GM23338 (cell line): ENCODE measurements around the gene SACS. TPM values are rescaled to one million over a fixed set of nuclear protein-coding genes. Genes with fewer than 3 reads are reported as not detected.

Source experiments
- ATAC-seq: fragments of 200-7000 bp; cut with Tn5 transposase; 3 replicates; pipeline ENCODE4 v1.9.1; 2020
- DNase-seq: peaks from one replicate; pipeline ENCODE4 v3.0.0-alpha.2; 2015; ENCODE audit warnings: low spot score
- H2AFZ ChIP-seq: fragments of 200-600 bp; sonication (generic); 2 replicates; pipeline ENCODE4 v1.8.0; 2016; ENCODE audit warnings: antibody characterized with exemption, mild to moderate bottlenecking, moderate library complexity
- H3F3A ChIP-seq: fragments of 200-600 bp; sonication (generic); replicated peaks from 2 replicates; pipeline ENCODE4 v1.8.0; 2017; ENCODE audit warnings: antibody characterized with exemption, mixed run types, low read depth
- H3K27ac ChIP-seq: fragments of 200-600 bp; sonication (generic); 2 replicates; pipeline ENCODE4 v1.6.1; 2016; ENCODE audit warnings: low read depth
- H3K27me3 ChIP-seq: fragments of 200-600 bp; sonication (generic); 2 replicates; pipeline ENCODE4 v1.8.0; 2016; ENCODE audit warnings: mild to moderate bottlenecking, mixed run types, moderate library complexity; ENCODE audit not compliant: insufficient read depth
- H3K36me3 ChIP-seq: fragments of 200-600 bp; sonication (generic); 2 replicates; pipeline ENCODE4 v1.8.0; 2016; ENCODE audit warnings: mild to moderate bottlenecking; ENCODE audit not compliant: insufficient read depth
- H3K4me1 ChIP-seq: fragments of 200-600 bp; sonication (generic); 2 replicates; pipeline ENCODE4 v1.8.0; 2016; ENCODE audit warnings: mild to moderate bottlenecking, moderate library complexity; ENCODE audit not compliant: insufficient read depth
- H3K4me2 ChIP-seq: fragments of 200-600 bp; sonication (generic); 2 replicates; pipeline ENCODE4 v1.7.1; 2017; ENCODE audit warnings: mixed run types
- H3K4me3 ChIP-seq: fragments of 200-600 bp; sonication (generic); 2 replicates; pipeline ENCODE4 v1.6.1; 2016; ENCODE audit warnings: mixed run types
- H3K79me2 ChIP-seq: fragments of 200-600 bp; sonication (generic); replicated peaks from 2 replicates; pipeline ENCODE4 v1.8.0; 2017; ENCODE audit warnings: mild to moderate bottlenecking; ENCODE audit not compliant: insufficient read depth
- H3K9me2 ChIP-seq: fragments of 200-600 bp; sonication (generic); 2 replicates; pipeline ENCODE4 v1.8.0; 2017; ENCODE audit not compliant: insufficient read depth
- H4K20me1 ChIP-seq: fragments of 200-600 bp; sonication (generic); replicated peaks from 2 replicates; pipeline ENCODE4 v1.8.0; 2017; ENCODE audit warnings: mild to moderate bottlenecking; ENCODE audit not compliant: insufficient read depth
- H3K27ac Mint-ChIP-seq: 2 replicates; pipeline ENCODE4 v1.8.0; 2020; ENCODE audit warnings: inconsistent platforms, mild to moderate bottlenecking, moderate library complexity, mixed read lengths
- H3K27me3 Mint-ChIP-seq: 3 replicates; pipeline ENCODE4 v1.8.0; 2022; ENCODE audit warnings: low read depth, mild to moderate bottlenecking, moderate library complexity, mixed read lengths, inconsistent platforms; ENCODE audit not compliant: insufficient read depth, poor library complexity
- H3K36me3 Mint-ChIP-seq: 3 replicates; pipeline ENCODE4 v1.8.0; 2021; ENCODE audit warnings: low read depth, mild to moderate bottlenecking, inconsistent platforms, moderate library complexity, mixed read lengths
- H3K4me1 Mint-ChIP-seq: 3 replicates; pipeline ENCODE4 v1.8.0; 2020; ENCODE audit warnings: mild to moderate bottlenecking, inconsistent platforms, mixed read lengths
- H3K4me3 Mint-ChIP-seq: 3 replicates; pipeline ENCODE4 v1.8.0; 2021; ENCODE audit warnings: moderate library complexity, mild to moderate bottlenecking, inconsistent platforms, mixed read lengths
- H3K9me3 Mint-ChIP-seq: 3 replicates; pipeline ENCODE4 v1.8.0; 2020; ENCODE audit warnings: moderate library complexity, mild to moderate bottlenecking, inconsistent platforms, mixed read lengths
- CREB1 ChIP-seq: fragments of 250-450 bp; sonication (Bioruptor Pico); IDR thresholded peaks from 2 replicates; pipeline ENCODE4 v1.5.0; 2020; ENCODE audit warnings: low read depth, mild to moderate bottlenecking, moderate library complexity
- EZH2phosphoT487 ChIP-seq: fragments of 200-600 bp; sonication (generic); IDR thresholded peaks from one replicate; pipeline ENCODE4 v1.8.1; 2018; ENCODE audit warnings: antibody characterized with exemption; ENCODE audit not compliant: unreplicated experiment
- NANOG ChIP-seq: IDR thresholded peaks from 2 replicates; pipeline ENCODE4 v1.6.1; 2016; ENCODE audit warnings: antibody characterized with exemption, borderline replicate concordance
- POLR2AphosphoS5 ChIP-seq: IDR thresholded peaks from 2 replicates; pipeline ENCODE4 v1.6.1; 2016; ENCODE audit warnings: antibody characterized with exemption, low read depth
- STAT1 ChIP-seq: IDR thresholded peaks from one replicate; pipeline ENCODE4 v1.6.1; 2016; ENCODE audit warnings: antibody characterized with exemption; ENCODE audit not compliant: unreplicated experiment
- ZNF114 ChIP-seq: fragments of 250-450 bp; sonication (Bioruptor Pico); IDR thresholded peaks from 2 replicates; pipeline ENCODE4 v1.5.0; 2020; ENCODE audit warnings: mild to moderate bottlenecking, moderate library complexity
- polyA plus RNA-seq: library from polyadenylated mRNA; unstranded; fragments of >200 nt; fragmentation: Nextera tagmentation; extraction: Ambion mirVana; gene quantifications from 2 replicates; pipeline ENCODE4 v1.2.1, GENCODE V29; 2016
- total RNA-seq: library from RNA; depleted of rRNA; stranded (reverse); fragments of >200 nt; shearing (Covaris generic); gene quantifications from 2 replicates; pipeline ENCODE4 v1.2.3, GENCODE V29; 2014
- TF ChIP-seq, protein P1 (sequence below): IDR thresholded peaks from one replicate; pipeline ENCODE4 v1.6.1; 2018; ENCODE audit warnings: antibody characterized with exemption; ENCODE audit not compliant: unreplicated experiment
- TF ChIP-seq, protein P2 (sequence below): fragments of 250-450 bp; sonication (Bioruptor Pico); IDR thresholded peaks from 2 replicates; pipeline ENCODE4 v1.5.0; 2020; ENCODE audit warnings: mild to moderate bottlenecking, moderate library complexity

The SACS gene
- total and polyA plus RNA-seq, 2 experiments from 2014 or later, result 13.8 to 58.7 TPM

DNA sequence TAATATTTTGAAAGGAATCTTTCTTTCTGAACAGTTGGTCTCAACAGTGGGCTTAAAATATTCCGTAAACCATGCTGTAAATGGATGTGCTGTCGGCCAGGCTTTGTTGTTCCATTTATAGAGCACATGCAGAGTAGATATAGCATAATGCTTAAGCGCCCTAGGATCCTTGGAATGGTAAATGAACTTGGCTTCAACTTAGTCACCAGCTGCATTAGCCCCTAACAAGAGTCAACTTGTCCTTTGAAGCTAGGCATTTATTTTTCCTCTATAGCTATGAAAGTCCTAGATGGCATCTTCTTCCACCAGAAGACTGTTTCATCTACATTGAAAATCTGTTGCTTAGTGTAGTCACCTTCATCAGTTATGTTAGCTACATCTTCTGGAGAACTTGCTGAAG is 47.6 kb downstream of the SACS start (continued):
- TF ChIP-seq, protein P1, sequence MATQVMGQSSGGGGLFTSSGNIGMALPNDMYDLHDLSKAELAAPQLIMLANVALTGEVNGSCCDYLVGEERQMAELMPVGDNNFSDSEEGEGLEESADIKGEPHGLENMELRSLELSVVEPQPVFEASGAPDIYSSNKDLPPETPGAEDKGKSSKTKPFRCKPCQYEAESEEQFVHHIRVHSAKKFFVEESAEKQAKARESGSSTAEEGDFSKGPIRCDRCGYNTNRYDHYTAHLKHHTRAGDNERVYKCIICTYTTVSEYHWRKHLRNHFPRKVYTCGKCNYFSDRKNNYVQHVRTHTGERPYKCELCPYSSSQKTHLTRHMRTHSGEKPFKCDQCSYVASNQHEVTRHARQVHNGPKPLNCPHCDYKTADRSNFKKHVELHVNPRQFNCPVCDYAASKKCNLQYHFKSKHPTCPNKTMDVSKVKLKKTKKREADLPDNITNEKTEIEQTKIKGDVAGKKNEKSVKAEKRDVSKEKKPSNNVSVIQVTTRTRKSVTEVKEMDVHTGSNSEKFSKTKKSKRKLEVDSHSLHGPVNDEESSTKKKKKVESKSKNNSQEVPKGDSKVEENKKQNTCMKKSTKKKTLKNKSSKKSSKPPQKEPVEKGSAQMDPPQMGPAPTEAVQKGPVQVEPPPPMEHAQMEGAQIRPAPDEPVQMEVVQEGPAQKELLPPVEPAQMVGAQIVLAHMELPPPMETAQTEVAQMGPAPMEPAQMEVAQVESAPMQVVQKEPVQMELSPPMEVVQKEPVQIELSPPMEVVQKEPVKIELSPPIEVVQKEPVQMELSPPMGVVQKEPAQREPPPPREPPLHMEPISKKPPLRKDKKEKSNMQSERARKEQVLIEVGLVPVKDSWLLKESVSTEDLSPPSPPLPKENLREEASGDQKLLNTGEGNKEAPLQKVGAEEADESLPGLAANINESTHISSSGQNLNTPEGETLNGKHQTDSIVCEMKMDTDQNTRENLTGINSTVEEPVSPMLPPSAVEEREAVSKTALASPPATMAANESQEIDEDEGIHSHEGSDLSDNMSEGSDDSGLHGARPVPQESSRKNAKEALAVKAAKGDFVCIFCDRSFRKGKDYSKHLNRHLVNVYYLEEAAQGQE, result no peak
- TF ChIP-seq NANOG, result no peak
- TF ChIP-seq EZH2phosphoT487, result no peak
- no peak for TF ChIP-seq CREB1 (CRISPR knock-in tag)

DNA sequence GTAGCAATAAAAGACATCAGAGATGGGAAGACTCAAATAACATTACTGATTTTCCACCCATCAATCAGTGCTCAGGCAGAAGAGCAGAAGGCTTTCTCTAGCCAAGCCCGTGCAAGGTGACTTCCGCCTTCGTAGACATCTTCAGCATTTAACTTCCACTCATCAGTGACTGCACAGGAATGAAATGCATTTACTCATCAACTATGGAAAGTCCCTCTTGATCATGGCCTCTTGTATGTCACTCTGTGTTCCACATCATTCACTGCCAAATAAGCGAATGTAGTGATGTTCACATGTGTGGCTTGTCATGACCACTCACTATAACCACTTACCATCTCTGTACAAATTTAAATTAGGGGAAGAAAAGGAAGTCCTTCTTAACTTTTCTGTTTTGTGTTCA is 49.4 kb downstream of the SACS start:
- Histone ChIP-seq H3K79me2 (no peaks in the 10 kb centered on the region), H3F3A (no peaks in the 10 kb centered on the region), H3K36me3 (no peaks in the 10 kb centered on the region), H3K4me3 (no peak overlapping the region), H3K4me2 (no peak overlapping the region), H3K4me1 (peaks cover 11% of the 10 kb centered on the region), H2AFZ (no peak overlapping the region), H3K27me3 (no peaks in the 10 kb centered on the region), H3K9me2 (peaks cover 17% of the 10 kb centered on the region; the same call in 1 of the 2 replicates), H4K20me1 (no peaks in the 10 kb centered on the region), H3K27ac (no peak overlapping the region)
- H3K36me3 Mint-ChIP-seq, result no peaks in the 10 kb centered on the region; the same call in 2 of the 3 replicates
- H3K4me1 Mint-ChIP-seq, result peaks cover 12% of the 10 kb centered on the region
- H3K9me3 Mint-ChIP-seq, result no peaks in the 10 kb centered on the region
- no peak overlapping the region for H3K4me3 Mint-ChIP-seq
- no peak for ATAC-seq
- H3K27me3 Mint-ChIP-seq, result no peaks in the 10 kb centered on the region
- TF ChIP-seq, protein P2, sequence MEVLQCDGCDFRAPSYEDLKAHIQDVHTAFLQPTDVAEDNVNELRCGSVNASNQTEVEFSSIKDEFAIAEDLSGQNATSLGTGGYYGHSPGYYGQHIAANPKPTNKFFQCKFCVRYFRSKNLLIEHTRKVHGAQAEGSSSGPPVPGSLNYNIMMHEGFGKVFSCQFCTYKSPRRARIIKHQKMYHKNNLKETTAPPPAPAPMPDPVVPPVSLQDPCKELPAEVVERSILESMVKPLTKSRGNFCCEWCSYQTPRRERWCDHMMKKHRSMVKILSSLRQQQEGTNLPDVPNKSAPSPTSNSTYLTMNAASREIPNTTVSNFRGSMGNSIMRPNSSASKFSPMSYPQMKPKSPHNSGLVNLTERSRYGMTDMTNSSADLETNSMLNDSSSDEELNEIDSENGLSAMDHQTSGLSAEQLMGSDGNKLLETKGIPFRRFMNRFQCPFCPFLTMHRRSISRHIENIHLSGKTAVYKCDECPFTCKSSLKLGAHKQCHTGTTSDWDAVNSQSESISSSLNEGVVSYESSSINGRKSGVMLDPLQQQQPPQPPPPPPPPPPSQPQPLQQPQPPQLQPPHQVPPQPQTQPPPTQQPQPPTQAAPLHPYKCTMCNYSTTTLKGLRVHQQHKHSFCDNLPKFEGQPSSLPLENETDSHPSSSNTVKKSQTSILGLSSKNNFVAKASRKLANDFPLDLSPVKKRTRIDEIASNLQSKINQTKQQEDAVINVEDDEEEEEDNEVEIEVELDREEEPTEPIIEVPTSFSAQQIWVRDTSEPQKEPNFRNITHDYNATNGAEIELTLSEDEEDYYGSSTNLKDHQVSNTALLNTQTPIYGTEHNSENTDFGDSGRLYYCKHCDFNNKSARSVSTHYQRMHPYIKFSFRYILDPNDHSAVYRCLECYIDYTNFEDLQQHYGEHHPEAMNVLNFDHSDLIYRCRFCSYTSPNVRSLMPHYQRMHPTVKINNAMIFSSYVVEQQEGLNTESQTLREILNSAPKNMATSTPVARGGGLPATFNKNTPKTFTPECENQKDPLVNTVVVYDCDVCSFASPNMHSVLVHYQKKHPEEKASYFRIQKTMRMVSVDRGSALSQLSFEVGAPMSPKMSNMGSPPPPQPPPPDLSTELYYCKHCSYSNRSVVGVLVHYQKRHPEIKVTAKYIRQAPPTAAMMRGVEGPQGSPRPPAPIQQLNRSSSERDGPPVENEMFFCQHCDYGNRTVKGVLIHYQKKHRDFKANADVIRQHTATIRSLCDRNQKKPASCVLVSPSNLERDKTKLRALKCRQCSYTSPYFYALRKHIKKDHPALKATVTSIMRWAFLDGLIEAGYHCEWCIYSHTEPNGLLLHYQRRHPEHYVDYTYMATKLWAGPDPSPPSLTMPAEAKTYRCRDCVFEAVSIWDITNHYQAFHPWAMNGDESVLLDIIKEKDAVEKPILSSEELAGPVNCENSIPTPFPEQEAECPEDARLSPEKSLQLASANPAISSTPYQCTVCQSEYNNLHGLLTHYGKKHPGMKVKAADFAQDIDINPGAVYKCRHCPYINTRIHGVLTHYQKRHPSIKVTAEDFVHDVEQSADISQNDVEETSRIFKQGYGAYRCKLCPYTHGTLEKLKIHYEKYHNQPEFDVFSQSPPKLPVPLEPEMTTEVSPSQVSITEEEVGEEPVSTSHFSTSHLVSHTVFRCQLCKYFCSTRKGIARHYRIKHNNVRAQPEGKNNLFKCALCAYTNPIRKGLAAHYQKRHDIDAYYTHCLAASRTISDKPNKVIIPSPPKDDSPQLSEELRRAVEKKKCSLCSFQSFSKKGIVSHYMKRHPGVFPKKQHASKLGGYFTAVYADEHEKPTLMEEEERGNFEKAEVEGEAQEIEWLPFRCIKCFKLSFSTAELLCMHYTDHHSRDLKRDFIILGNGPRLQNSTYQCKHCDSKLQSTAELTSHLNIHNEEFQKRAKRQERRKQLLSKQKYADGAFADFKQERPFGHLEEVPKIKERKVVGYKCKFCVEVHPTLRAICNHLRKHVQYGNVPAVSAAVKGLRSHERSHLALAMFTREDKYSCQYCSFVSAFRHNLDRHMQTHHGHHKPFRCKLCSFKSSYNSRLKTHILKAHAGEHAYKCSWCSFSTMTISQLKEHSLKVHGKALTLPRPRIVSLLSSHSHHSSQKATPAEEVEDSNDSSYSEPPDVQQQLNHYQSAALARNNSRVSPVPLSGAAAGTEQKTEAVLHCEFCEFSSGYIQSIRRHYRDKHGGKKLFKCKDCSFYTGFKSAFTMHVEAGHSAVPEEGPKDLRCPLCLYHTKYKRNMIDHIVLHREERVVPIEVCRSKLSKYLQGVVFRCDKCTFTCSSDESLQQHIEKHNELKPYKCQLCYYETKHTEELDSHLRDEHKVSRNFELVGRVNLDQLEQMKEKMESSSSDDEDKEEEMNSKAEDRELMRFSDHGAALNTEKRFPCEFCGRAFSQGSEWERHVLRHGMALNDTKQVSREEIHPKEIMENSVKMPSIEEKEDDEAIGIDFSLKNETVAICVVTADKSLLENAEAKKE, result no peak
- TF ChIP-seq CREB1 (CRISPR knock-in tag) (no peak), ZNF114 (CRISPR knock-in tag) (no peak), NANOG (no peak), POLR2AphosphoS5 (no peak), STAT1 (no peak)
- no peak for DNase-seq
- no peak overlapping the region for H3K27ac Mint-ChIP-seq
